ENCODE data around the gene SEC14L3.
A peak's percentile ranks its signal among the peaks of the same experiment; 100 is the strongest.
"Not testable (repeated sequence)": the region's sequence is repeated elsewhere in the genome, so short reads cannot be mapped to it uniquely, and the experiment has no call there.

The SEC14L3 gene

DNA sequence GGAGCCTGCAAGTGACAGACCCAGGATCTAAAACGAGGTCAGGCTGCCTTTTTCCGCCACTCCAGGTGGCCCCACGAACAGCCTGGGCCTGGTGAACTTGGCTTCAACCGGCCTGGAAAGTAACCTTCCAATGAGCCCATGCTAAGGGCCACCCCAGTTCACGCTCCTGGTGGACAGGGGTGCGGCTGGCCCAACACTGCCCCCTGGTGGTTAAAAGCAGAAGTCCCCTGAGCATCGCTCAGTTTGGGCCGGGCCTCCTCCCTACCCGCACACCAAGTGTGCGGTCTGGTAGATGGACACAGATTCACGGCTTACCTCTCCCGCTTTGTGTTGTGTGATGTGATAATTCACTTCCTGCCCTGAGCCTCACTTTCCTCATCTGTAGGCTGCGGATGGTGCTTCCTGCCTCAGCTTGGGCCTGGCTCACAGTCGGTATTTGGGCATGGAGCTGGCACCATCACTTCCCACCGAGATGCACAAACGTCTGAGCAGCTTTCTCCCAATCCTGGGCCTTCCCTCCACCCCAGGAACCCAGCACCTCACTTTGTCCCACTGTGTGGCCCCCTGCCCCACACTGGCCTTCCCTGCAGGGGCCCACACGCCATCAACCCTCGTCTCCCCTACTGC lies 13.7 kb upstream of the SEC14L3 start:
- DNase-seq (ENCODE audit: low read depth): peak; percentile 62

DNA sequence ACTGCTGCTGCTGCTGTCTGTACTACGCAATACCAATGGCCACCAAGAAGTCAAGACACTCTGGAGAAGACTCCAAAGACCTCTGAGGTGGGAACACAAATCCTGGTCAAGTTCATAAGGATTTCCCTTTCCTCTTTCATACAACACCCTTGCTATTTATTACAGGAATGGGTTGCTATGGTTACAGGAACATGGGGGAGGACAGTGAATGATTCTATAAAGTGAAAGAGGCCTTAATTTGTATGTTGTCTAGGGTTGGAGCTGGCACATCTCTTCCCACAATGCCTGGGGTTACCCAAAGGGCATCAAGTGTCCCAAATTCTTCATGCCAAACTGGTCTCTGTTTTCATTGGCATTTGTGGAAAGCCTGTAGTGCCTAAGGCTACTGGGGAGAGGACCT lies 11.4 kb upstream of the SEC14L3 start:
- no peak for DNase-seq (ENCODE audit: low read depth)

DNA sequence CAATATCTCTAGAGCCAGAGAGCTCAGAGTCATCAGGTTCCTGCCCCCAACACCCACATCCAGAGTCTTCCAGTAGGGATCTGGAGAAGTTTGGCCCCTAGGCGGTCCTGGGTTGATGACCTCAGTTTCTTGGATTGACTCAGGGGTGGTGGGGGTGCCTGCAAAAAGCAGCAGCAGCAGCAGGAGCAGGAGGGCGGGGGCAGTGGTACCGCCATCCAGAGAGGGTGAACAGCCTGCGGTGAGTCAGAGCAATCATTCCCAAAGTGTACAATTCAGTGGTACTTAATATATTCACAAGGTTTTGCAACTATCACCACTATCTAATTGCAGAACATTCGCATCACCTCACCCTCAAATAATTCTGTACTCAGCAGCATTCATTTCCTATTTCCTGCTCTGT lies 9.9 kb upstream of the SEC14L3 start:
- no peak for DNase-seq (ENCODE audit: low read depth)

DNA sequence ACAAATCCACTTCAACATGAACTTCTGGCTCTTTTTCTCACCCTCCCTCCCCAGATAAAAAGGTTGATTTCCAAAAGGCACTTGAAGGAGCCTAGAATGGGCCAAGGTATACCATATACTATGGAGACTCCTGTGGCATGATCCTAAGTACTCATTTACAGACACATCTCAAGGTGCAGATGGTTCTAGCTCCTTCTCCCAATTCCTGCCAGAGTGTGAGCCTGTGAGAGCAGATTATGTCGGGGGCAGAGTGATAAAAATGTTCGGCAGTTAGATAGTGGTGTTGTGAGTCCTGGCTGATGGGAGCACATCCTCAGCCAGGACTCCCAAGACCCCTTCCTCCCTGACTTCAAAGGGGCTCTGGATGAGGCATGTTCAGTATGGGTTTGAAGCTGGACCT lies 8.2 kb upstream of the SEC14L3 start:
- DNase-seq (ENCODE audit: low read depth): no peak

DNA sequence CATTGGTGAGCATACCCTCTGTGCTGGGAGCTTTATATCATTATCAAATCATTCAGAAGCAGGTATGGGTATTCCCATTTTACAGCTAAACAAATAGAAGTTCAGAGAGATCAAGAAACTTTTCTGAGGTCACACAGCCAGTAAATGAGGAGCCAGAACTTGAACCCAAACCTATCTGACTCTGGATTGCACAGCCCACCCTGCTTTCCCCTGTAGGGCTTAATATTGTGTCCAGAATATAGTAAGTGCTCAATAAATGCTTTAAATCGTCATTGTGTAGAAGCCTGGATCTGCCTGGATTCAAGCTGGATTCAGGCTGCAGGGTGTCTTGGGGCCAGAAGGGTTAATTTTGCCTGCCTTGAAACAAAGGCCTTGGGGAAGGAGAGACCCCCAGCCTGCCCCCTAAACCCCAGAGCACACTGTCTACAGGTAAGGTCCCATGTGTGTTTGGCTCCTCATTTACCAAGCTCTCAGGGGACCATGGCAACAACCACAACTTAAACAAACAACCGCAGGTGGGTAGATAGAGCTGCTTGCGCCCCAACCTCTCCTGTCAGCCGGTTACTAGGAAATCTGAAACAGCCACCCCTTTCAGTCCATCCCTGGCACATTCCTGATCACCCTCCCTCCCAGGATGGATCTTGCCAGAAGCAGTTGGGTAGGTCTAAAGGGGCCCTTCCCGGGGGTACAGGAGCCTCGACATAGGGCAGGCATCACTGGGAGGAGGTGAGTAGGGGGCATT lies 3.0 kb upstream of the SEC14L3 start:
- no peak for DNase-seq (ENCODE audit: low read depth)

DNA sequence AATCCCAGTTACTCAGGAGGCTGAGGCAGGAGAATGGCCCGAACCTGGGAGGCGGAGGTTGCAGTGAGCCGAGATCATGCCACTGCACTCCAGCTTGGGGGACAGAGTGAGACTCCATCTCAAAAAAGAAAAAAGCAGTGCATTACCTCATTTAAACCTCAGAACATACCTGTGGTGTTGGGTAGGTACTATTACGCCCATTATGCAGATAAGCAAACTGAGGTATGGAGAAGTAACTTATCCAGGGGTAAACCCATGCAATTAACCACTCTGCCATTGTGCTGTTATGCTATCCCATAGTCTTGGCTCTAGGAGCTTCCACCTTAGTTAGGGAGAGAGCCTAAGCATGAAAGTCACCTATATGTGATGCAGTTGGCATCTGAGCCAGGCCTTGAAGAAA lies 2.3 kb upstream of the SEC14L3 start:
- DNase-seq (ENCODE audit: low read depth): no peak

DNA sequence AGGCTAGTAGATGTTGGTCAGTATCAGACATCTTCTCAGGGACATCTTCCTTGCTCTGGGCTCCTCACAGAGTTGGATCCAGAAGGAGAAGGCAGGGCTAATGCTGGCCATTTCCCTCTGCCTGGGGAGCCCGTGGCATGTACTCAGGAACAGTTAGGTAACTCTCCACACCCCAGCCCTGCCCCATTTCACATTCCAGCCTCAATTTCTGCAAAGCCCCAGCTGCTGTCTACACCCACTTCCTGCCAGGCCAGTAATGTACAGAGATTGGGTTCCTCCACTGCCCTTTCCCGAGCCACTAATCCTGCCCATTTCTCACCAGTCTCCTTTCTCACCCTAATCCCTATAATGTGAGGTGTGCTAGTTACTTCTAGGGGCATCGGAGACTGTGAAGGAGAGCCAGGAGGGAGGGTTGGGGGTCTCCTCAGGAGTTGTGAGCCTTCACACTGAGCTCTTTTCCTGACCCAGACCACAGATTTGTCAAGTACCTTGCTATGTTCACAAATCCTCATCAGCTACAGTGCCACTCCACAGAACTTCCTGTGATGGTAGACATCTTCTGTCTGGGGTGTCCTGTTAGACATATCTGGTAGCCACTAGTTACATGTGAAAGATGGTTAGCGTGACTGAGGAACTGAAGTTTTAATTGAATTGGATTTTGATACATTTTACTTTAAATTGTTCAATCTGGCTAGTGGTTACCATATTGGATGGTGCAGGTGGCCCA lies 1.3 kb upstream of the SEC14L3 start:
- DNase-seq (ENCODE audit: low read depth): no peak

DNA sequence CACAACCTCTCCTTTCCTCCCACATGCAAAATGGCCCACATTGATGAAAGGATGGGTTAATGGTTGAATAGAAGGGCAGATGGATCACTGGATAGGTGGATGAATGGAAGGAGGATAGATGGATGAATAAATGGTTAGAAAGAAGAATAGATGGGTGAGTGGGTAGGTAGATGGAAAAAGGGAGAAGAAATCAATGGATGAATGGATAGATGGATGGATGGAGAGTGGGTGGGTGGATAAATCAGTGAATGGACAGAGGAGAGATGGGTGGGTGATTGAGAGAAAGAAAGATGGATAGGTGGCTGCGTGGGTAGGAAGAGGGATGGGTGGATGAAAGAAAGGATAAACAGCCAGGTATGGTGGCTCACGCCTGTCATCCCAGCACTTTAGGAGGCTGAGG lies 1.2 kb downstream of the SEC14L3 start:
- no peak for DNase-seq (ENCODE audit: low read depth)

DNA sequence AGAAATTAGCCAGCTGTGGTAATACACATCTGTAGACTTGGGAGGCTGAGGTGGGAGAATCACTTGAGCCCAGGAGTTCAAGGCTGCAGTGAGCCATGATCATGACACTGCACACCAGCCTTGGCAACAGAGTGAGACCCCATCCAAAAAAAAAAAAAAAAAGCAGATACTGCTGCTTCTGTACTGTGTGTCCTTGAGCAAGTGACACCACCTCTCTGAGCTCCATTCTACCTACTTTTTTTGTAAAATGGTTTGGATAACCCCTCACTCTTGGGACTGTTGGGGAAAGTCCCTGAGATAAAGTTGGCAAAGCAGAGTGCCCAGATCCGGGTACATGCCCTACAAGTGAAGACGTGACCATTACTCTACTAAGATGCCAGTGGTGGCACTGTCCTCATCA lies 2.7 kb downstream of the SEC14L3 start:
- DNase-seq (ENCODE audit: low read depth): no peak

DNA sequence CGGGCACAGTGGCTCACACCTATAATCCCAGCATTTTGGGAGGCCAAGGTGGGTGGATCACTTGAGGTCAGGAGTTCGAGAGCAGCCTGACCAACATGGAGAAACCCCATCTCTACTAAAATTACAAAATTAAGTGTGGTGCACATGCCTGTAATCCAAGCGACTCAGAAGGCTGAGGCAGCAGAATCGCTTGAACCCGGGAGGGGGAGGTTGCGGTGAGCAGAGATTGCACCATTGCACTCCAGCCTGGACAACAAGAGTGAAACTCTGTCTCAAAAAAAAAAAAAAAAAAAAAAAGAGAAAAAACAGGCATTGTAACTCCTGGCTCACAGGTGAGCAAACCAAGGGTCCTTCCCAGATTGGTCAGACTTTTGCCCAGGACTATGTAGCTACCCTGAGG lies 11.3 kb downstream of the SEC14L3 start:
- DNase-seq (ENCODE audit: low read depth): not testable (repeated sequence)

DNA sequence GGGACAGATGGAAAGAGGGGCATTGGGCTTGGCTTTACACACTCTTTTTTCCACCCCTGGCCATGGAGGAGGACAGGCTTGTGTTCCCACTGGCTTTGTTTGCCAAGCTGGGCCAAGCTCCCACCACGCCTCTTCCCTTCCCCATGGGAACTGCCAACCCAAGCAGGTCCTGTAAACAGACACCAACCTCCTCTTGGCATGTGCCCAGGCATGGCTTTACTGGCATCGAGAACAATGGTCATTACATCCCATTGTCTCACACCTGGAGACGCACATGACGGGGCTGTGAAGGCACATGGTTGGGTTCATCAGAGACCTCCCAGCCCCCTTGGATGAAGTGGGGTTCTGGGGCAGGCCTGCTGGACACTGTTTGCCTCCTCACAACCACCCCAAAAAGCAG lies 11.7 kb downstream of the SEC14L3 start:
- DNase-seq (ENCODE audit: low read depth): no peak

DNA sequence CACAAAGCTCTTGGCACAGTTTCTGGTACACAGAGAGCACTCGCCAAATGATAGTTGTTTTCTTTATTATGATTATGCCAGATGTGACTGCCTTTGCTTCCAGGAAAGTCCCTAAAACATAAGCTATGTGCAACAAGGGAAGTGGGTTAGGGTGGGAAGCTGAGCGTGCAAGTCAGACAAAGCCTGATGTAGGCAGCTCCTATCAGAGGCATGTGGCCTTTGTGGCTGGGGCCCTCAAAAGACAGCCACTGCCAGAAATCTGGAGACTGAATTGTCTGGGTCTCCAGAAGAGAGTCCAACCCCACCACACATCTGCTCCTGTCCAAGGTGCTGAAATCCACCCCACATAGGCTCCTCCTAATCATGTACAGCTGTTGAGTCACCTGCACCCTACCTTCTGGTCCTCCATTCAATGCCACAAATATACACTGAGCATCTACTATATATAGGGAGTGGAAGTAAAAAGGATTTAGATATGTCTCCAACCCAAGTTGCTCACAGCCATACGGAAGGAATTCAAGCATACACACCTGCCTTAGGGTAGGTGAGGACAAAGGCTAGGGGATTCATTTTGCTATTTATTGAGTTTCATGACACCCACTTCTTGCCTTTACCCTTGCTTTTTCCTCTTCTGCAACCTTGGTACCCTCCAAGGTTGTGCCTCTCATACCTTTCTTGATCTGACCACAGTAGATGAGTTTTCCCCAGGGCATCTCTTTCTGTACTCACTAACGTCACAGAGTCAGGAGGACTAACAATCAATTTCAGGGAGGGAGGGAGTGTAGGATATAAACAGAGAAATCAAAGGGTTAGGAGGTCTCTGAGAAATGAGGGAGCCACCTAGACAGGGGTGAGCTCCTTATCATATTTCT lies 12.4 kb downstream of the SEC14L3 start:
- no peak for DNase-seq (ENCODE audit: low read depth)

DNA sequence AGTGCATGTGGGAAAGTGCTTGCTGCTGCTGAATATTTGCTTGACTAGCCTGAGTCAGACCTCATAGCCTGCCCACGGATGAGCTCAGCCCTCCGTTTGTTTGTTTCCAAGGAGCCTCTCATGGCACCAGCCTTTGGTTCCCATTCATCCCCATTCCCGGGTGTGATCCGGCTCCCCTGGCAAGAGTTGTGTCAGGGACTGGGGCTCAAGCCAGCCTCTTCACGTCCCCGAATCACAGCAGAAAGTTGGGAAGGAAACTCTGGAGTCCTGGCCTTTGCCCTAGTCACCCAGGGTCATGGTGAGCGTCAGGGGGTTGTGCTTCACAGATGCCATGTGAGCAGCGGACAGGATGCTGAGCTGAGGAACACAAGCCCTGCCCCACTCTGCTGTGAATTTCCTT lies 13.8 kb downstream of the SEC14L3 start:
- DNase-seq (ENCODE audit: low read depth): no peak

DNA sequence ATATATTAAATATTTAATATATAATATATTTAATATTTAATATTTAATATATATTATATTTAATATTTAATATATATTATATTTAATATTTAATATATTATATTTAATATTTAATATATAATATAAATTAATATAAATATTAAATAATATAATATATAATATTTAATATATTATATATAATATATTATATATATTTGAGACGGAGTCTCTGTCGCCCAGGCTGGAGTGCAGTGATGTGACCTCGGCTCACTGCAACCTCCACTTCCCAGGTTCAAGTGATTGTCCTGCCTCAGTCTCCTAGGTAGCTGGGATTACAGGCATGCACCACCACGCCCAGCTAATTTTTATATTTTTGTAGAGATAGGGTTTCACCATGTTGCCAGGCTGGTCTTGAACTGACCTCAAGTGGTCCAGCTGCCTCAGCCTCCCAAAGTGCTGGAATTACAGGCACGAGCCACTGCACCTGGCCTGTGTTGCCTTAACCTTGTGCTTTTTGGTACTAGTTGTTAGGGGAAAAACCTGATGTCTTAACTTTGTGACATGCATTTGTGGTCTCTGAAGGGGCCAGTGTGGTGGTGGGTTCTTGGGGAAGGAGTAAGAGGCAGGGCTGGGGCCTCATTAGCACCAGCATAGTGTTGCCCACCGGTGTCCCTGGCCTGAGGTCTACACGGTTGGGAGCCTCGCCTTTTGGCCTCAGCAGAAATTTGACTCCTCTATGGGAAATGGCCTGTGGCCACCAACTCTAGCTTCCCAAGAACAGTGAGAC lies 16.6 kb downstream of the SEC14L3 start:
- no peak for DNase-seq (ENCODE audit: low read depth)

DNA sequence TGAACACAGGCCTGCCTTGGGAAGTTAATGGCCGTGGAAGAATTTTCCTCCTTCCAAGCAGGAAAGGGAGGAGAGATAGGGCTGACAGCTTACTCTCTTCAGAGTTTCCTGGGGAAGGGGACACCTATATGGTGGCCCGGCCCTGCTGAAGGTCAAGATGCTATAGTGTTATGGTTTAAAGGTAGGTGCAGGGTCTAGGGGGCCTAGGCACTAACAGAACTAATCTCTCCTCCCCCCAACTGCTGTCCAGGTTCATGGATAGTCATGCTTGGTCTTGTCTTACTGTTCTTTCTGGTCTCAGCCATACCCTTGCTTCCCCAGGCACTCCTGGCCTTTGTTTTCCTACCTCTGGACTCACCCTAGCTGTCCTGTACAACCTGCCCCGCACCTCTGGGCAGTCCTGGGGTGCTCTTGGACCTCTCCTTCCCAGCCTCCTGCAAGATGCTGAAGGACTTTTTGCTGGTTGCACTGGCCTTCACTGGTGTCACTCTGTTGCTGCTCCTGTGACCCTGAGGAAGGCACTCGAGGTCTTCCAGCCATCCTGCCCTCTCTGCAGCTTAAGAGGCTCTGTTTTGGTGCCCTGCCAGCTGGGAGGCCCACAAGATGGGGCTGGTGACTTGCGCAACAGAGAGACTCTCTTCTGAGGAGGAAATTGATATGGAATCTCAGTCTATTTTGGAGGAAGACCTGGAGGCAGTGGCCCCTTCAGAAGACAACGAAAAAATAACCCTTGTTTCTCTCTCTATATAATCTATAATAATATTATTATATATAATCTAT lies 17.9 kb downstream of the SEC14L3 start:
- DNase-seq (ENCODE audit: low read depth): no peak

DNA sequence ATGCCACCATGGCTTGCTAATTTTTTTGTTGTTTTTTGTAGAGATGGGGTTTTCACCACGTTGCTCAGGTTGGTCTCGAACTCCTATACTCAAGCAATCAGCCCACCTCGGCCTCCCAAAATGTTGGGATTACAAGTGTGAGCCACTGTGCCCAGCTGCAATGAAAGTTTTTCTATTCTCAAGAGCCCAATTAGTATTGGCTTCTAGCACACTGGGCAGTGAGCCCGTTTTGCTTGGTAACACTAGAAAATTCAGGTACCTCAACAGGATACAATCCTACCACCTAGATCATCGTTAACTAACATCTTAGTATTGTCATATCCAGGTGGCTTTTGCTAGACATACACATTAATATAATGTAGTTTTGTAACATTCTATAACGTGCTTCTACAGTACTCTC lies 19.0 kb downstream of the SEC14L3 start:
- no peak for DNase-seq (ENCODE audit: low read depth)

DNA sequence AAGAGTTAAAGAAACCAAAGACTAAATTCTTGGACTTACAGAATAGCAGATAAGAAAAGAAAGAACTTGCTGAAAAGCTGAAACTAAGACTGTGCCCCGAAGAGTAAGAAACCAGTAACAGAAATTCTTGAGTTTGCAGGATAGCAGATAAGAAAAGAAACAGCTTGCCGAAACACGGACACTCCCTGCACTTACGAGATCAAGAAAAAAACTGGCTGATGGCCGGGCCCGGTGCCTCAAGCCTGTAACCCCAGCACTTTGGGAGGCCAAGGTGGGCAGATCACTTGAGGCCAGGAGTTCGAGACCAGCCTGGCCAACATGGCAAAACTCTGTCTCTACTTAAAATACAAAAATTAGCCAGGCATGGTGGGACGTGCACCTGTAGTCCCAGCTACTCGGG lies 20.3 kb downstream of the SEC14L3 start:
- DNase-seq (ENCODE audit: low read depth): not testable (repeated sequence)

DNA sequence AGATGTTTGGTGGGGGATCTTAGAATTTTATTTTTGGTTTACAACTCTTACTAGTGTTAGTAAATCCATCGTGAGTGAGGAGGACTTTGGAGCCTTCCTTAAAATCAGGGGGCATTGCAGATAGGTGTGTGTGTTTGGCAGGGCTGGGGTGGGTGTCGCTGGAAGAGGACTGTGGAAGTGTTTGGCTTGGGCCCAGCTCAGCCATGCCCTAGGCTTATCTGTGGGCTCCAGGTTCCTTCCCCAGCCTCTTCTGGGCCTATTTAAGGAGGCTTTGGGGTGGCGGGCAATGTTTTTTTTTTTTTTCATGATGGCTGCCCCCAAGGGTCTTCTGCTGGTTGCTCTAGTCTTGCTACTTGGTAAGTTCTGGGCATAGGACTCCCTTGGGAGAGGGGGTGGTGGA lies 24.2 kb downstream of the SEC14L3 start:
- no peak for DNase-seq (ENCODE audit: low read depth)

DNA sequence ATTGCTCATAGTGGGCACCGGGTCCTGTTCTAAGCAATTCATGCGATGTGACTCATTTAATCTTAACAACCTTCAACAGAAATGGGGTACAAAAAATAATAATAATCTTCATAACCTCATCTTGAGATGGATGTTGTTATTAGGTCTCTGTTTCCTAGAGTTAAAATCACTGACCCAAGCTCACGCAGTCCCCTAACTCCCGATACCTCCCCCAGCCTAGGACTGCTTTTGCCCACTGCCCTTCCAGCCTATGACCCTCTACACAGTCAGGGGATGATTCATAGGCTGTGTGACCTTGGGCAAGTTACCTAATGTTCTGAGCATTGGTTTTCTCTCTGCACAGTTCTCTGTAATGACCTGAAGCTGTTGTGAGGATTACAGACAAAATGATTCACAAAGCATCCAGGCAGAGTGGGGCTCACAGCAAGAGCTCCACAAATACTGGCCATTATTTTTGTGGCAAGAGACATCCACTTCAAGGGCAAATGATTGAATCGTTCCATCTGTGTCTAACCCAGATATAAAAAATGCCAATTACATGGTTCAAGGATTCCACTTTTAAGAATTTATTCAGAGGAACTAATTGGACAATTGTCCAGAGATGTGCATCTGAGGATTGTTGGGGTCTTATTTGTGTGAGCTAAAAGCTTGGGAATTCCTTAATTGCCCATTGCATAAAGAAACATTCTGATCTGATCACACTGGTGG lies 26.2 kb downstream of the SEC14L3 start:
- DNase-seq (ENCODE audit: low read depth): no peak

All from stimulated activated CD4-positive, alpha-beta T cell treated with anti-CD3 and anti-CD28 coated beads, Interleukin-2, amount 100 ng/mL, for 4 hours (primary cell).